Measurements from ENCODE around the gene PAQR7.

DNA sequence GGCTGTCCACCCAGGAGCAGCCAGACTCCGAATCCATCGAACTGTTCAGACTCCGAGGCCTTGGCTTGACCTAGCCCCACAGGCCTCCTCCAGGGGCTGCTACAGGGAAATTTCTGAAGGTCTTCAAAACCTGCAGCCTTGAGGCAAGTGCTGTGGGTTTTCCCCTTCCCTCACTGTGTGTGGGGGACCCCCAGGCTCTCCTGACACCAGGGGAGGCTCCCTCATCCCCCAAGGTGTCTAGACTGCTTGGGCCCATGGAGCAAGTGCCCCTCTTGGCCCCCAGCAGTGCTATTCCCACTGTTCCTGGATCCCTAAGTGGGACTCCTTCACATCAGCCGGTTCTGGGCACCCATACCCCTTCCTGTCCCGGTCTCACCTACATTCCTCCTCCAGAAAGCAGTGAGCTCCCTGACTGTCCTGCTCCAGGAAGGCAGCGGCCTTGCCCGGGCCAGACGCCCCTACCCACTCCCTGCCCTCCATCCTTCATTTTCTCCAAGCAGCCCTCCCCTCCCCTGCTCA lies 814 bp downstream of the PAQR7 start:
- no peak for TF ChIP-seq CTCF (IDR thresholded peaks at IDR 0.05)
- no peak for TF ChIP-seq POLR2A (IDR thresholded peaks at IDR 0.05)
